ENCODE data around the gene DENND5B.
"Not testable (repeated sequence)": the region's sequence is repeated elsewhere in the genome, so short reads cannot be mapped to it uniquely, and the experiment has no call there.

DENND5B gene

DNA sequence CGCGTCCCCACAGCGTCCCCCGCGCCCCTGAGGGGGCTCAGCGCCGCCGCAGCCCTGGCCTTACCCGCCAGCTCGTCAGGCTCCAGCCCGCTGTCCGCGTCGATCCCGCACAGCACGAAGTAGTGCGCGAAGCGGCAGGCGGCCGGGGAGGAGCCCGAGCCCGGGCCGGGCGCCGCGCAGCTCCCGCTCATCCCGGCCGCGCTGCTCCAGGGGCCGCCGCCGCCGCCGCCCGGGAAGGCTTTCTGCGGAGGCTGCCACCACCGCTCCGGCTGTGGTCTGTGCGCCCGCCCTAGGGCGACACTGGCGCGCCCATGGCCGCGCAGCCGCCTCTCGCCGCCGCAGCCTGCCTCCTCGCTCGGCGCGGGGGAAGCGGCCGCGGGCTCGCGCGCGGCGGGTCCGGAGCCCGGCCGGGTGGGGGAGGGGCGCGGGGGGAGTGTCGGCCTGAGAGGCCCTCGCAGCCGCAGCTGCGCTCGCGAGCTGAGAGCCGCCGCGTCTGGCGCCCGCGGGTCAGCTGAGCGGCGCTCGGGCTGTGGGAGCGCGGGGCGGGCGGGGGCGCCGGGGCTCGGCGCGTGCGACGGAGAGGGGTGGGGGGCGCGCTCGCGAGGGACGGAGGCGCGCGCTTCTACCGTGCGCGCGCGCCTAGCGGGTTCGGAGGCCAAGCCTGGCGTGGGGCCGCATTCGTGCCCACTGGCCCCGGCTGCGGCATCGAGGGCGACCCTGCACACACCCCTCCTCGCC is at the start of gene DENND5B:
Gene DENND5B, minus strand, starts transcription at position 495 of the 738 bp plus-strand sequence. Its CDS starts 304 bp downstream, at position 191.
- no peak for DNase-seq (ENCODE audit: low read depth)

DNA sequence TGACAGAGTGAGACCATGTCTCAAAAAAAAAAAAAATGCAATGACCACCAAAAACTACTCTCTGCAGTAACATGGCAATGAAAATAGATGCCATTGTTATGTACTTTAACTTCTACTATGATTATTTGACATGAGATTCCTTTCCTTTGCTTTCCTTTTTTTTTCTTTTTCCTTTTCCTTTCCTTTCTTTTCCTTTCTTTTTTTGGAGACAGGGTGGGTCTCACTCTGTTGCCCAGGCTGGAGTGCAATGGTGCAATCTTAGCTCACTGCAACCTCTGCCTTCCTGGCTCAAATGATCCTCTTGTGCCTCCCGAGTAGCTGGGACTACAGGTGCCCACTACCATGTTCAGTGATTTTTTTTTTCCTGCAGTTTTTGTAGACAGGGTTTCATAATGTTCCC is 43.7 kb upstream of the DENND5B start:
- DNase-seq (ENCODE audit: low read depth) = no peak

DNA sequence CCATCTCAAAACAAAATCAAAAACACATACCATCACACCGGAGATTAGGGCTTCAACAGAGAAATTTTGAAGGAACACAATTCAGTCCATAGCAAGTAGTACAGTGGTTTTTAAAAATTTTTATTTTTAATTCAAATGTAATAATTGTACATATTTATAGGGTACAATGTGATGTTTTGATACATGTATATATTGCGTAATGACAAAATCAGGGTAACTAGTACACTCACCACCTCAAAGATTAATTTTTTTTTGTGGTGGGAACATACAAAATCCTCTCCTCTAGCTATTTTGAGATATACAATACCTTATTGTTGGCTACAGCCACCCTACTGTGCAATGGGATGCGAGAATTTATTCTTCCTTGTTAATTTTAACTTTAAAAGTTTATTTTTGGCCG is 42.5 kb upstream of the DENND5B start:
- DNase-seq (ENCODE audit: low read depth) = no peak

DNA sequence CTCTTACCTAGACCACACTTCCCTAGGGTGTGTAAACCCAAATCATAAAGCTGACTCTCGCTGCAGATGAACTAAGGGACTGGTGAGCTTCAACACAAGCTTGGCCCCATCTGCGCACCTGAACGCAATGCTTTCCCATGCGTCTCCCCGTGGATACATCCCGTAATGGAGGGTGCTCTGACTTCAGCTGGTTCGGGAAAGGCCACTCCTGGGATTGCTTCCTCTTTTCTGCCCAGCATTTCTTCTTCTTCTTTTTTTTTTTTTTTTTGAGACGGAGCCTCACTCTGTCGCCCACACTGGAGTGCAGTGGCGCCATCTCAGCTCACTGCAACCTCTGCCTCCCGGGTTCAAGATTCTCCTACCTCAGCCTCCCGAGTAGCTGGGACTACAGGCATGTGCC is 40.9 kb upstream of the DENND5B start:
- no peak for DNase-seq (ENCODE audit: low read depth)

DNA sequence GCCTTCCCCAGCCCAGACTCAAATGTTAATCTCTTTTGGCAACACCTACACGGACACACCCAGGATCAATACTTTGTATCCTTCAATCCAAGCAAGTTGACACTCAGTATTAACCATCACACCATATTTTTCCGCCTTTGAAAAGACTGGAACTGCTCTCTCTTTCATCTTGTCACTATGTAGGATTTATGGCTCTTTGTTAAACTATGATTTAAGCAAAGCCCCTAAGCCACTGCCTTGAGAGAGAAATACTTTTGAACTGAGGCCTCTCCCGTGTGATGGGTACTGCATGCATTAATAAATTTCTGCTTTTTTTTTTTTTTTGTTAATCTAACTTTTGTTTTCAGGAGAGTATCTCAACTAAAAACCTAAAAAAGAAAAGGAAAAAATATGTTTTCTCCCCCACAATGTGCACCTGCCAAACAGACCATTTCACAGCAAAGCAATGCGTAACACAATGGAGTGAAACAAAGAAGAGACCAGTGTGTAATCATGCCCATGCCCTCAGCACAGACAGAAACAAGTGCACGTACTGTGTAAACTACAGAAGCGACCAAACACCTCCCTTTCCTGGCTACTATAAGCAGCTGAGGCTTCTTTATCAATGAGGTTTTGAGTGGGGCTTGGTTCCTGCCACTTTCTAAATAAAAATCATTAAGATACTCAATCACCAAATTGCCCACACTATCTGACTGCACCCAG is 40.2 kb upstream of the DENND5B start:
- DNase-seq (ENCODE audit: low read depth) = no peak

GRCh38 chr12:31629756-31630732 is 39.1 kb upstream of the DENND5B start:
- no peak for DNase-seq (ENCODE audit: low read depth)

GRCh38 chr12:31627456-31628054 is 36.6 kb upstream of the DENND5B start:
- no peak for DNase-seq (ENCODE audit: low read depth)

- DNase-seq (ENCODE audit: low read depth) = no peak
Observed at GRCh38 chr12:31626270-31626995, 35.5 kb upstream of the DENND5B start.

DNA sequence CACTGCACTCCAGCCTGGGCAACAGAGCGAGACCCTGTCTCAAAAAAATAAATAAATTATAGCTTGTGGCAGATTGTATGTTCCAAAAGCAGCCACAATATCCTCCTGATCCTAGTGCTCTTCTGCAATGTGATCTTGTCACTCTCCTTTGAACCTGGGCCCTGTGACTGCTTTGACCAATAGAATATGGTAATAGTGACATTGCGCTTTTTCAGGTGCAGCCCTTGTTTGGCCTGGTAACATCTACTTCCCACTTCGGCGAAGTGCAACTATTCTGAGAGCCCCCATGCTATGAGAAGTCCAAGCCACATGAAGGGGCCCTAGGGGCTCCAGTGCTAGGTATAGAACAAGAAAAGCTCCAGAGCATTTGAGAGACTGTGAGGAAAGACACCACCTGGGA is 31.1 kb upstream of the DENND5B start:
- no peak for DNase-seq (ENCODE audit: low read depth)

- no peak for DNase-seq (ENCODE audit: low read depth)
Observed at GRCh38 chr12:31620311-31620710, 29.4 kb upstream of the DENND5B start.

DNA sequence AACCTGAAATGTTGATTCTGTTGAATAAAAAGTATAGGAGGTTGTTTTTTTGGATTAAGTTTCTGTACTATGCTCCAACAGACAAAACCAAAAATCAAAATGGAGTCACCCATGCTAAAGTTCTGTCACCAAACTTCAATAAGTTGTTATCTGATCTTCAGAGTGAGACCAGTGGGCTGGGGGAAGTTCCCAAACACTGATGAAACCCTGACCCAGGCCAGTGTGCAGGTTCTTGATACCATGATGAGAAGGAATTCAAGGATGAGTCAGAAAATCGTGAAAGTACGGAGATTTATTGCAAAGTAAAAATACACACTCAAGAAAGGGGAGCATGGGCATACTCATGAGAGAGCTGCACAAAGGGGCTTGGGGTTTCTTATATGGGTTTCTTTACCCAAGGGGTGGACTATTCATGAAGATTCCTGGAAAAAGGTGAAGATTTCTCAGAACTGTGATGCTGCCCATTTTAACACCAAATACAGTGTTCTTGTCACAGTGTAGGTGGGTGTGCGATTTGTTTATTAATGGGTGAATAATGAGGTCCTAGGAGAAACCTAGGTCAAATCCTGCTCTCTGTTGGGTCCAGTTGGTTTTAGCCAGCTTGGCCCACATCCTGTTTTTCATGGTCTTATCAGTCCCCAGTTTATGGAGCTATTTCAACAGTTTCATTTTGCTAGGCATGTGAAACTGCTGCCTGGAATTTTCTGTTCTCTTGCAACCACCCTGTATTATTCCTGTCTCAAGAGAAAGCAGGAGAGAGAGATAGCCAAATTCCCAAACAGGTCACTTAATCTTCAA is 27.5 kb upstream of the DENND5B start:
- no peak for DNase-seq (ENCODE audit: low read depth)

DNA sequence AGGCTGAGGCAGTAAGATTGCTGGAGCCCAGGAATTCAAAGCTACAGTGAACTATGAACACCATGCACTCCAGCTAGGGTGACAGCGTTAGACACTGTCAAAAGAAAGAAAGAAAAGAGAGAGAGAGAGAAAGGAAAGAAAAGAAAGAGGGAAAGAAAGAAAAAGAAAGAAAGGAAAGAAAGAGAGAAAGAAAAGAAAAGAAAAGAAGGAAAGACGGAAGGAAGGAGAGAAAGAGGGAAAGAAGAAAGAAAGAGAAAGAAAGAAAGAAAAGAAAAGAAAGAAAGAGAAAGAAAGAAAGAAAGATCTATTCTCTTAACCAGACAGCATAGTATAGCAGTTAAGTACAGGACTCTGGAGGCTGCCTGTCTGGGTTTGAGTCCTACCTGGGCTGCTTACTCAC is 21.9 kb upstream of the DENND5B start:
- no peak for DNase-seq (ENCODE audit: low read depth)

- DNase-seq (ENCODE audit: low read depth) = not testable (repeated sequence)
Observed at GRCh38 chr12:31608299-31608698, 17.4 kb upstream of the DENND5B start.

GRCh38 chr12:31605531-31605930 is 14.6 kb upstream of the DENND5B start:
- no peak for DNase-seq (ENCODE audit: low read depth)

DNA sequence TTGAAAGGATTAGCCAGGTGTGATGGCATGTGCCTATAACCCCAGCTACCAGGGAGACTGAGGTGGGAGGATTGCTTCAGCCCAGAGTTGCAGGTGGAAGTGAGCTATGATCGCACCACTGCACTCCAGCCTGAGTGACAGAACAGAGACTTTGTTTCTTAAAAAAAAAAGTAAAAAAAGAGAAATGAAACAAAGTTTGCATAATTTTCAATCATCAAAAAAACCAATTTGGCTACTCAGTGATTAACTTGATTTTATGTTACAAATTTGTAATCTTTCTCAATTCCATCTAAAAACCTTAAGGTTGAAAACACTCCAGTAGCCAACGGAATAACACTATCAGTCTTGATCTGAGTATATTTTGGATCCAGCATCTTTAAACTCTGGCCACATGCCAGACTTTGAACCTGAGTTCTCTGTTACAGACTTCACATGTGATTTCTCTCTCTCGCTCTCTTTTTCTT is 12.6 kb upstream of the DENND5B start:
- no peak for DNase-seq (ENCODE audit: low read depth)

DNA sequence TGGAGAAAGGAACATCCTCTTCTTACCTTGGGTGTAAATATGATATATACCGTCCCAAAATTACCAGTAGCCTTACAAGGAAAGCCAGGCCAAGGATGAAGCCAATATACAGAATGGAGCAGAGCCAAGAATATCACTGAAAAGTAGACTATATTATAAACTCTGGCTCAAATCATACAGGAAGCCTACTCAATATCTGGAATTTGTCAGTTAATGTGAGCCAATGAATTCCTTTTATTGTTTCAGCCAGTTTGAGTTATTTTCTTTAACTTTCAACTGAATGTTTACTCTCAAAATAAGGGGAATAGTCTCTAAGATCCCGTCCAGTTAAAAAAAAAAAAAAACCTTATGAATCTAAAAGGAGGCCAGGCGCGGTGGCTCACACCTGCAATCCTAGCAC is 9.8 kb upstream of the DENND5B start:
- no peak for DNase-seq (ENCODE audit: low read depth)

DNA sequence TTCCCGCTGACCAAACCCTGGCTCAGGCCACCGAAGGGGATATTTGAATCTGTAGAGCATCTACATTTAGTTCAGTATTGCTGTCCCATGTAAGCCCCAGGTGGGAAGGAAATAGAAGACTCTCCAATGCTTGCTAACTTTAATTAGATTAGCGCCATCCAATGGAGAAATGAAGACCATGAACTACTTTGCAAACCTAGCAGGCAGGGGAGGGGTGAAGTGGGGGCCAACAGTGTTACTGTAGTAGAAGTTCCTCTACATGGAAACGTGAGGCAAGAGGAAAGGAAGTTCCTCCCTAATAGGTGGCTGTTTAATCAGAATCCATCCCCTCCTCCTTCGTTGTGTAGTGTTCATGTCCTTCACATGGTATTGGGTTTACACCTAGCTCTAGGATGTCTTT is 9.3 kb upstream of the DENND5B start:
- no peak for DNase-seq (ENCODE audit: low read depth)

DNA sequence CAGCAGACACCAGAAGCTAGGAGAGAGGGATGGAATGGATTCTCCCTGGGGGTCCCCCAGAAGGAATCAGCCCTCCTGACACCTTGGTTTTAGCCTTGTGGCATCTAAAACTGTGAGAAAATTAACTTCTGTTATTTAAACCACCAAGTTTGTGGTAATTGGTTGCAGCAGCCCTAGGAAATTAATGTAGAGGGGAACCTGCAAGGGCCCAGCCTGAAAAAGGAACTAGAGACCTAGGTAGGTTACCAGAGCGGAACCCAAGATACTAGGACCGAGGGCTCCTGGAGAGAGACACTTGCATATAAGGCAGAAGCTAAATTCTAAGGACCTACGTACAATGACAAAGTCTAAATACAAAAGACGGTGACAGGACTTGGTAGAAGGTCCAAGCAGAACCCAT is 8.1 kb upstream of the DENND5B start:
- DNase-seq (ENCODE audit: low read depth) = no peak

DNA sequence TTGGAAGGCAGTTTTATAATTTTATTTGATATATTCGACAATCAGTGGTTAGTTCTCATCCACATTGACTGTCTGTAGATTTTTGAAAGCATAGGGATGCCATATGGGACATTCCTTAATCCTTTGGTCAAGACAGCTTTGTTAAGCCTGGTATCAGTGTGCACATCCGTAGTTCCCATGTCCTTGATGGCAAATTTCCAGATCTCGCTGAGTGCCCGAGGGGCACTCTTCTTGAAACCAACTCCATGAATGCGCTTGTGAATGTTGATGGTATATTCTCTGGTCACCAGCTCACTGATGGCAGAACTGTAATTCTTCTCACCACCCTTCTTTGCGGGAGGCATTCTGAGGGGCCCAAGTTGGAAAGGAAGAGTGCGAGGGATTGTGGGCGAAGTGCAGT is 6.1 kb upstream of the DENND5B start:
- no peak for DNase-seq (ENCODE audit: low read depth)

GRCh38 chr12:31594681-31595080 is 3.7 kb upstream of the DENND5B start:
- DNase-seq (ENCODE audit: low read depth) = no peak

Measured in activated T-helper 9 cell treated with anti-CD3 and anti-CD28 coated beads, Interleukin-2, amount 50 U/mL, for 16 hours (primary cell).